K562 (cell line): Measurements from ENCODE around the gene LY6G6F. TPM values are rescaled to one million over a fixed set of nuclear protein-coding genes. Genes with fewer than 3 reads are reported as not detected.

Experiments used
- CTCF ChIP-seq, 3 experiments: IDR thresholded peaks in 2 of 3; conservative IDR thresholded peaks in 1 of 3; 2 replicates each; pipeline ENCODE4 v1.5.1; 2011 to 2012; ENCODE audit warnings: low read length in 3 of 3, mild to moderate bottlenecking in 3 of 3, control low read depth in 2 of 3, improper control_type of control experiment in 1 of 3, inconsistent platforms in 1 of 3, low read depth in 1 of 3, mixed read lengths in 1 of 3, moderate library complexity in 1 of 3; ENCODE audit not compliant: insufficient read depth in 2 of 3
- FOXP4 ChIP-seq: sonication (generic); formaldehyde crosslinking; IDR thresholded peaks from 2 replicates; pipeline ENCODE4 v1.8.0; 2022; ENCODE audit warnings: mild to moderate bottlenecking, missing genetic modification reagents, borderline replicate concordance
- LCOR ChIP-seq: sonication (generic); formaldehyde crosslinking; IDR thresholded peaks from 2 replicates; pipeline ENCODE4 v1.8.0; 2022; ENCODE audit warnings: mild to moderate bottlenecking, missing genetic modification reagents
- PCBP2 ChIP-seq: fragments of 200-400 bp; formaldehyde crosslinking; IDR thresholded peaks from 2 replicates; pipeline ENCODE4 v1.6.1; 2018; ENCODE audit warnings: low read length, low read depth, mild to moderate bottlenecking, moderate library complexity; ENCODE audit not compliant: poor library complexity, severe bottlenecking
- PRDM10 ChIP-seq: fragments of 450-650 bp; IDR thresholded peaks from 2 replicates; pipeline ENCODE4 v1.6.1; 2018; ENCODE audit not compliant: partially characterized antibody
- RBM25 ChIP-seq: fragments of 200-400 bp; formaldehyde crosslinking; IDR thresholded peaks from 2 replicates; pipeline ENCODE4 v1.6.1; 2018; ENCODE audit warnings: low read length, low read depth, moderate library complexity; ENCODE audit not compliant: severe bottlenecking
- SREBF1 ChIP-seq: fragments of 150-350 bp; IDR thresholded peaks from 2 replicates; pipeline ENCODE4 v1.6.1; 2014; ENCODE audit warnings: antibody characterized with exemption, low read depth, low read length, borderline replicate concordance
- TBP ChIP-seq: optimal IDR thresholded peaks from 2 replicates; pipeline ENCODE3; 2011; ENCODE audit warnings: low read depth, low read length, improper control_type of control experiment
- ZBTB33 ChIP-seq: sonication (generic); formaldehyde crosslinking; IDR thresholded peaks from 2 replicates; pipeline ENCODE4 v1.8.1; 2023; ENCODE audit warnings: mild to moderate bottlenecking, missing genetic modification reagents
- ZBTB43 ChIP-seq: sonication (generic); formaldehyde crosslinking; IDR thresholded peaks from 2 replicates; pipeline ENCODE4 v1.8.0; 2023; ENCODE audit warnings: mild to moderate bottlenecking, missing genetic modification reagents
- ZNF431 ChIP-seq: sonication (generic); formaldehyde crosslinking; IDR thresholded peaks from 2 replicates; pipeline ENCODE4 v1.8.0; 2022; ENCODE audit warnings: mild to moderate bottlenecking, missing genetic modification reagents
- ZNF512 ChIP-seq: IDR thresholded peaks from 2 replicates; pipeline ENCODE4 v1.6.1; 2016; ENCODE audit warnings: missing genetic modification characterization, missing compliant biosample characterization
- polyA plus RNA-seq, 8 experiments: library from polyadenylated mRNA; depleted of rRNA in 4 of 8; stranded (reverse) in 5 of 8; unstranded in 3 of 8; fragments of >200 nt; fragmentation: Nextera tagmentation in 2 of 8; fragmentation: Illumina TruSeq in 1 of 8; extraction: Ambion mirVana in 2 of 8; extraction: Trizol in 1 of 8; gene quantifications; 2 replicates each; pipeline versions ENCODE4 v1.2.1 to v1.2.3, GENCODE V29; 2011 to 2014; ENCODE audit warnings: inconsistent platforms in 1 of 8, missing spikeins in 1 of 8
- total RNA-seq, 7 experiments: library from RNA; depleted of rRNA in 6 of 7; stranded (reverse); fragments of >200 nt in 6 of 7; fragmentation: Illumina TruSeq in 2 of 7; extraction: Trizol in 2 of 7; gene quantifications; 2 replicates each; pipeline versions ENCODE4 v1.2.1 to v1.2.3, GENCODE V29; 2011 to 2021; ENCODE audit warnings: low replicate concordance in 1 of 7

Gene LY6G6F
- total and polyA plus RNA-seq, 9 of the 15 experiments (the other 6 are each of a cell fraction or from before 2014, with no cell fraction given), result 0.14 to 0.50 (median 0.28) TPM; not detected in 2

GRCh38 chr6:31739639-31740396, 33.2 kb downstream of the LY6G6F start, which contains the start of gene MSH5 (continued):
- peak; percentile 92 for TF ChIP-seq RBM25
- no peak for TF ChIP-seq ZNF431 (CRISPR knock-in tag)
- peak; percentile 78; the same call in 1 of the 2 replicates for TF ChIP-seq SREBF1
- TF ChIP-seq FOXP4, result peak; percentile 98; the same call in 1 of the 2 replicates
- peak; percentile 89 for TF ChIP-seq ZBTB33
- TF ChIP-seq ZNF512 (tag), result no peak
- TF ChIP-seq PRDM10, result no peak
- peak; percentile 96 for TF ChIP-seq ZBTB43 (CRISPR knock-in tag)
- TF ChIP-seq PCBP2, result no peak
- no peak for TF ChIP-seq LCOR (CRISPR knock-in tag)
- TF ChIP-seq TBP, result peak; percentile 83
- peak in 1 of 3 experiments; percentile 13; a peak in 1 of 6 replicates for TF ChIP-seq CTCF (IDR thresholded peaks at IDR 0.05 in 2 of 3, conservative IDR thresholded peaks at IDR 0.05 in 1 of 3; ENCODE audit: insufficient read depth in 2 of 3, low read depth in 1 of 3, low read length in 3 of 3)
